SKM-1 (cell line): ENCODE results near the gene SULT1C2.

Experiments used
- DNase-seq: peaks from one replicate; lab custom pipeline; 2025; ENCODE audit not compliant: unreplicated experiment; lab: John Stamatoyannopoulos, UW

SULT1C2 gene

DNA sequence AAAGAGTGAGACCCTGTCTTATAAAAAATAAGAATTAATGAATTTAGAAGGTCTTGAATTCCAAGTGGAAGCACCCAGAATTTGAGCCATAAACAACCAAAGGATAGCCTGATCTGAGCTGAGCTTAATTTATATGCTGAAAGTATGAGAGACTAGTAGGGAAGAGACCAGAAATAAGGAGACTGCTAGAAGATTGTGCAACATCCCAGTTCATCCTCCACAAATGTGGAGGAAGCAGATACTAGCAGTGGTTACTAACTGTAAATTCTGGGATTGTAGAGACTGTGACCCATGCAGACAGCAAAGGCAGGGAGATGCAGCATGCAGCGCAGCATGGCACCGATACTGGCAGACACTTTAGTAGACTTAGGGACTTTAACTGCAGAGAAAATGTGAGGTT lies 1.5 kb upstream of the SULT1C2 start:
- DNase-seq: peak; percentile 6

DNA sequence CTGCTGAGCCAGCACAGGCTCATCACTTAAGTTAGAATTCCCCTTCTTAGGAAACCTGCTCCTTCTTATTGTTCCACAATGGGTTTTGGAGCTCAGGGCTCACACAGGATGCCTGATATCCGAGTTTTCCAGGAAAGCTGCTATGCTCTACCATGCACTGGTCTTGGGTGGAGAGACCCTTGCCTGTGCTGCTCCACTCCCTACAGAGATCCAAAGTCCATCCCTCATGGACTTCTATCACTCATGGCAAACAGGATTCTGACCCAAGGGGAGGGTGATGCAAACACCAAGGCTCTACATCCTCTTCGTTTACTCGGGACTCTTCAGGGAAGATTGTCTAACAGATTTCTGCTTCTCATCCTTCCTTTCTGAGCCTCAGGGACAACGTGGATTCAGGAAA lies 5.2 kb downstream of the SULT1C2 start:
- DNase-seq: no peak

DNA sequence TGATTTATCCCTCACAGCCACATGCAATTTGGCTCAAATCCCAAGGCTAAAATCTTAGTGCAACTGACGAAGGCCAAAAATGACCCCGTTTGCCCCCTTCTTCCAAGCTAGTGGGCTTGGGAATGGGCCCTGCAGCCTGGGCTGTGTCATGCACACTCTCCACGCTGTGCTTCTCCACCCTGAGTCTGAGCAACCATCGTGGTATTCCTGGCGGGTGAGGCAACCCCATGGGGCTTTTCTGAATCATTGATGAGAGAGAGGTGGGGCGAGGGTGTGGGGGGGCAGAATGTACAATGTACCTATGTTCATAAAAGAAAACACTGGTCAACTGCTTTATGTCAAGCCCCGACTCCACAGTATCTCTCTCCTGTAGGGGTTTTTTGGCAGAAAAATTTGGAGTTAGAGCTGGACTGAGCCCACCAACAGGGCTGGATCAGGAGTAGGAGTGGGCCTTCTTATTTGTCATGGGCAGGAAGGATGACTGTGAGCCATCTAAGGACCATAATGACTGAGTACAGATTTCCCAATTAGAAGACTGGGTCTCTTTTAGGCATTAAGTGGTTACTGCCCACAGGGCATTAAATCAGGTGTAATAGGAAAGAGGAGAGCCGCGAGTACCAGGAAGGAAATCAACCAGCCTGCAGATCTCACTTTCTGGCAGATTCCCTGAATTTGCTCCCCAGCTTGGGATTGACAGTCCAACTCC lies 8.9 kb downstream of the SULT1C2 start:
- no peak for DNase-seq

DNA sequence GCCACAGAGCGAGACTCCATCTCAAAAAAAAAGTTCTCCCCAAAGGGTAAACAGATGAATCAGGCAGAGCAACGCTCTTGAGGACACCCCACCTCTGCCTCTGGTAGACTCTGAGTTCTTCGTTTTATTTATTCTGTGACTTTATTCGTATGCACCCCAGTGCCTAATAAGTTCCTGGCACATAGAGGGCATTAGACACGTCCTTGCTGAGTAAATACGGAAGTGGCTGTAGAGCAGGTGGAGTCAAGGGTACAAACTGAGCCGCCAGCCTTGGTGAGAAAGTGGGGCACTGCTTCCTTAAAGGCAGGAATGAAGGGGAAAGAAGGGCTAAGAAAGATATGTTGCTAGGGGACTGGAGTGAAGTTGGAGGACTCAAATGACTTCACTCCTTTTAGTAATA lies 12.9 kb downstream of the SULT1C2 start:
- no peak for DNase-seq

DNA sequence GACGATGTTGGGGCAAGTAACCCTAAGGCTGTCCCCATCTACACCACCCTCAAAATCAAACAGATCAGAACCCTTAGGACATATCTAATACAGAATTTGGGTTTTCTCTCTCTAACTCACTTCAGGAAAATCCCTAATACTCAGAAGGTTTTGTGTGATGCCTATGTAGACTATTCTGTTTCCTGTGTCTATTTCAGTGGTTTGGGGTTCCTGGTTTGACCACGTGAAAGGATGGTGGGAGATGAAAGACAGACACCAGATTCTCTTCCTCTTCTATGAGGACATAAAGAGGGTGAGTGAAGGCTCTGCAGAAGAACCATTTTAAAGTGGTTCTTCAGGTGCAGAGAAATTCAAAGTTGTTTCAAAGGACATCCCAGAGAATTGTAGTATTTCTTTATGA lies 16.3 kb downstream of the SULT1C2 start:
- DNase-seq: no peak

DNA sequence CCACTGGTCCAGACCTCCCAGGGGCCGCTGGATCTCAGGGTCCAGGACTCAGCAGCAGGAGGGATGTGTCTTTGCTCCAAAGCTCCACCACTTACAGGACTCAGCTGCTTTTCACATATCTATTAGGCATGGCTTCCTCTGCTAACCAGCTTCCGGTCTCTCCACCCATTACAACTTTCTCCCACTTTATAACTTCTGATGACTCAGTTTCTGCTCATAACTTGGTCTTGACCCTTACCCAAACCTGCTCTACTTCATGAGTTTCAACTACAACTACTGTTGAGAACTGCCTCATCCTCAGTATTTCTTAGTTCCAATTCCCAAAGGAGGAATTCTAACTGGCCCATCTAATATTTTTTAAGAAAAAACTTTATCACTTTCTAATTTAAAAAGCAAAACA lies 17.2 kb downstream of the SULT1C2 start:
- no peak for DNase-seq

DNA sequence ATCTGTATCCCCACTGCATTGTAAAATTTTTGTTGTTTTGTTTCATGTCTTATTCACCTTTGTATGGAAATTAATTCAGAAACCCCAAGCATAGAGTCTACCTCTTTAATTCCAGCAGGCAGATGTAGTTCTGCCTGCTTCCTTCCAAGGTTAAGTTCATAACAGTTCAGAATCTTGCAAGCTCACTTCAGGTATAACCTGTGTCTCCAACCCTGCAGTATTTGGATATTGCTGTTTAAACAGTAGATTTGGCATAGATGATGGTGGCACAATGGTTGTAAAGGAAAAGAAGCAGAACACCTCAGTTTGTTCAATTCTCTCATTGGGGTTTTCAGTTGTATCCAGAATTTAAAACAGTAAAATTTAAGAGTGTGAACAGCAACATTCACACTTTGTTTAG lies 21.2 kb downstream of the SULT1C2 start:
- DNase-seq: no peak

DNA sequence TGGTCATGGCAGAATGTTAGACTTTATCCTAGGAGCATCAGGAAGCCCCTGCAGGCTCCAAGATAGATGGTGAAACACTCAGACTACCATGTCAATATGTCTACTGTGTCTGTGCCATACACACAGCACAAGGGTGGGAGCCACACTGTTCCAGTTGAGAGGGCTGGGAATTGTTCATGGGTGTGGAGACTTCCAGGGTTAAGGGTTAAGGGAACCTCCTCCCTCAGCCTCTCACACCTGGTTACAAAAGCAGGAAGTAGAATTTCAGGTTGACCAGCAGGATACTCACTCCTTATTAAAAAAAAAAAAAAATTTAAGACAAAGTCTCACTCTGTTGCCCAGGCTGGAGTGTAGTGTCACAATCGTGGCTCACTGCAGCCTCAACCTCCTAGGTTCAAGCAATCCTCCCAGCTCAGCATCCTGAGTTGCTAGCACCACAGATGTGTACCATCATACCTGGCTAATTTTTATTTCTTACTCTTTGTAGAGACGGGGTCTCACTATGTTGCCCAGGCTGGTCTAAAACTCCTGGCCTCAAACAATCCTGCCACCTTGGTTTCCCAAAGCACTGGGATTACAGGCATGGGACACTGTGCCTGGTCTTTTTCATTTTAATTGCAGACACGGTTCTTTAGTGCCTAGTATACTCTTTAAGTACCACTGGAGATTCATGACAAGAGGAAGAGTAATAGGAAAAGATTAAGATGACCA lies 26.0 kb downstream of the SULT1C2 start:
- DNase-seq: no peak

DNA sequence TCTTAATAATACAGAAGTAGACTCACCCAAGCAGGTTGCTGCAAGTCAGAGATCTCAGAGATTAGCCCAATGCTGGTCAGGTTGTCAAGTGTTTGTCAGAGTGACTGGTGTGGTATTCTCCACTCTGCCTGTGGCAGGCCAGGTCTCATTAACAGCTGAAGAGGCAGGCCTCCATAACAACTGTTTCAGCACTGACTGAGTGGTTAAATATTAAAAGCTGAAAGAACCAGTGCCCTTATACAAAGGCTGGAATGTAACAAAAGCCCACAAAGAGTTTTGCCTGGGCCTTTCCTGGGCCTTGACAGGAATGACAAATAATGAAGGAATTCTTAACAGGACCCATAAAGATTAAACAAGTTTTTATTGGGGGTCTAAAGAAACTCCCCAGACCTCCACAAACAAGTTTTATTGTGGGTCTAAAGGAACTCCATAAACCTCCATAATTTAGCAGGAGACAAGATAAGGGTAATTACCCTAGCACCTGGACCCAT lies 26.8 kb downstream of the SULT1C2 start:
- DNase-seq: no peak

DNA sequence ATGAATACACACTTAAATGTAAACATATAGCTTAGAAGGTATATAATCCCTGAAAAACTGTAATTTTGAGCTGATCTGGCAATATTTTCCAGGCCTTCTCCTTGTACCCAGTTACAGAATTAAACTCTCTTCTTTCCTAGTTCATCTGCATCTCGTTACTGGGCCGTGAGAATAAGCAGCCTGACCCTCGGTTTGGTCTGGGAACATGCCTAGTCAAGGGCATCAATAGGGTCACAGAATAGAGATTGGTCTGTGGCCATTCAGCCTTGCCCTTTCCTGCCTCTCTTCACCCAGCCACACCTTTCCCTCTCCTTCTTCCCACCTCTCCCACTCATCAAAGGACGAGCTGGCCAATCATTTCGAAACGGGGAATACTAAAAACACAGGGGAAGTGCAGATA lies 27.3 kb downstream of the SULT1C2 start:
- DNase-seq: no peak

DNA sequence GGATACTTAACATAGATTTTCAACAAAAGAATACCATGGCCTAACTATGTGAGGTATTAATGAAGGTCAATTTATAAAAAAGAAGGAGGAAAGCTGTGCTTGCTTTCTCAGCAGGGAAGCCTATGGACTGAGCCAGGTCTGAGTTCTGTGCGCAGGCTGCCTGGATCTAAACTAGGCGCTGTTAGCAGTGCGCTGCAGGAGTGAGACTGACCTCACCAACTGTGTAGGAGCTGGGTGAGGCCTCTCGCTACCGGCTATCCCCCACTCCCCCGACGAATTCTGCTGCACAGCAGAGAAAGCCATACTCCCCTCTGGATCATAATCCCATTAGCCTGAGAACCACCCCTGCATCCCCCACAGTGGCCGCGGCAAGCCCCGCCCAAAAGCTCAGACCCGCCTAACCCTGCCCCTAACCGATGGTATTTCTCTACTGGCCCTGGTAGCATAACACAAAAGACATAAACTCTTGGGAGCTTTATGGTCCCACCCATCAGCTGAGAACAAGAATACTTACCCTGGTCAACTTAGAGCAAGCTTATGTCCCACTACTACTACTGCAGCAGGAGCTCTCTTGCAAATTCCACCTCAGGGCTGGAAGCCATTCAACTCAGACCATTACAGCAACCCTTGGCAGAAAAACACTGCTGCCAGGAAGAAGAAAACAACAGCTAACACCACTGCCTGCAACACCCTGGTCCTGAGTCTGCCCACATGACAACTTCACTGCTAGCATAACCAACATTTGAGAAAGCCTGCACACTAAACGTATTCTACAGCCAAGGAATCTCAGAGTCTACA lies 28.0 kb downstream of the SULT1C2 start:
- DNase-seq: no peak

DNA sequence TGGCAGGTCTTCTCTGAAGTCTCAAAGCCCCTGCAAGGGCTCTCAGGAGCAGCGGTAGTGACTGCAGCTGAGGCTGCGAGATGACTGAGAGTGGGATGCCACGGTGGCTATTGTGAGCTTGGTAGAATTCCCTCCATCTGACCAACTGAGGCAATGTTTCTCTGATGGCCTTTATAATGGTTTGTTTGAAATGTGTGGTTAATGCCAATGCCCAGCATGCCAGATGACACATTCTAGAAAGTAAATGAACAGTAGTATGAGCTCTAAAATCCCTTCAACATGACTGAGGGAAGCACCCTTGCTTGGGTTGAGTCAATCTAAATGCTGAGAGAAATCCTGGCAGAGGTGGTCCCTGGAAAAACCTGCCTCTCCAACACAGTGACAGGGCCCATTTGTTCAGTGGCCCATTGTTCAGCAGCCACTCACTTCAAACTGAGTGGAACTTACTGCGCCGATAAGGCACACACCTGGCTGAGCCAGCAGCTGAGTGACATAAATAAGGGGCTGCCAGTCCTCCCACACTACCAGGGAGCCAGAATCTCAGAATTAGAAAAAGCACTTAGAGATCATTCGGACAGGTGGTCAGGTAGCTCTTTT lies 31.7 kb downstream of the SULT1C2 start:
- DNase-seq: no peak

DNA sequence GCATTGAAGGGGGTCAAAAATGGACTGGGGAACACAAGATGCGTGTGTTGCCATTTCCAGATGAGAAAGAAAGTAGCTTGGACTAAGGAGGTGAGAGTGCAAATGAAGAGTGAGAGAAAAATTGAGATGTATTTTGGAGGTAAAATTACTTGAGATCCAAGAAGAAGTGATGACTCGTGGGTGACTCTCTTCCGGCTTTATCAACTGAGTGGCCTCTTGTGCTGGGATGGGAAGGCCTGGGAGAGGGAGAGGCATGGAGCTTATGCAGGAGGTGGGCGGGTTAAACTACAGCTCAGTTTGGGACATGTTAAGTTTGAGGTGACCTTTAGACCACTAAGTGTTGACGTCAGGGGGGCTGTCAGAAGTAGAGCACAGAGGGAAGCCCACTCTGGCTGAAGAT lies 34.9 kb downstream of the SULT1C2 start:
- no peak for DNase-seq

DNA sequence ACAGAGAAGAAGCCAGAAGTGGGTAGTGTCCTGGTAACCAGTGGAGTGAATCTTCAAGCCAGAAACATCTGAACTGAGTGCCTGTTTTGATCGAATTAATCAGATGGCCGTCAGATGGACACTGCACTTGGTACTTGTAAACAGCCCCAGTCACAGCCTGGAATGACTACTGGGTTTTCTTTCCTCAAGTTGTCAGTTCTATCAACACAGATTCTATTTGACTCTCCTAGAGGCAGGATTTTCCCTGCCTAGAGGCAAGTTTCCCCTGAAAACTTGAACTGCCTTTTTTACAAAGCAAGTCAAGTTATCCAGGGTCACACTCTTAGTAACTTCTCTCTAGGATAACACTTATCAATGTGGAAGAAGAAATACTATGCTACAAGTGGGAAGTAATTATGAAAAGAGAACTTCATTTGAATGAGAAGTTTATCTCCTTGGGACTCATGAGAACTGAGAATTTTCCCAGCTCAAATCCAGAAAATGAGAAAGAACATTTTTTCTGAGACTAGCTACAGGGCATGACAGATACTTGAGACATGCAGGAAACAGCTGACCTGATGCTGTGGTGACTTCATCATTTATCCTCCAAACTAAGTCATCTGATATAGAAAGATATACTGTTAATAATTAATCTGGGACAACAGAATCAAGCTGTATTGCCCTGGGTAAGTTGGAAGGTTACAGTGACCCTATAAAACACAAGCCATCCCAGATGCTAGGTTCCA lies 36.0 kb downstream of the SULT1C2 start:
- no peak for DNase-seq

DNA sequence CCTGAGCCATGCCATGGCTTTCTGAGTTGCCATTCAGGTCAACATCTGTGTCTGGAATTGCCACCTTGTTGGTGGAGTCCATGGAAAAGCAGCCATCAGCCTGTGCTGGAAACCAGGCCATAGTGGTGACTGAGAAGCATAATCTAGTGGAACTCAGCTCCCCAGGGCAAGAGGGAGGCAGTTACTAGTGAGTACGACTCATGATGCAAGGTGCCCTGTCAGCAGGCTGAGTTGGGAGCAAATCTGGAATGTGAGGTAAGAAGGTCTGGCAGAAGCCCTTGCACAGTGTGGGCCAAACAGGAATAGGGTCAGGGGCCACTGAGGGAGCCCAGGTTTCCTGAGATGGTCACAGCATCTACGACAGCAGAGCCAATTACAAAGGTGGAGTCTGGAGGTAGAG lies 37.1 kb downstream of the SULT1C2 start:
- no peak for DNase-seq

DNA sequence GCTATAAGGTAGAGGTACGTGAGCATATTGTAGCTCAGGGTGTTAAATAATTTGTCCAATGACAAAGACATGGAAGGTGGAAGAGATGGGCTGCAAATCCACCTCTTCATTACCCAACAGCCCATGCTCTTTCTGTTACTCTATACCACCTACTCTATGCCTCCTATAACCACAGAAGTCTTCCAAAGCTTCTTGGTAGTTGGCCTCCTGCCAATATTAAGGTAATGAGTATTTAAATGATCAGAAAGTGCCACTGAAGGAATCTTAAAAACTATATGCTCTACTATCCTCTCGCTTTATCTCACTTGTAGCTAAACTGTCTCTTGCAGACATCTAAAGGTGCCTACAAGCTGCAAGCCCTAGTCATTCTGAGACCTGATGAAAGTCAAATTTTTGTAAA lies 41.1 kb downstream of the SULT1C2 start:
- no peak for DNase-seq

DNA sequence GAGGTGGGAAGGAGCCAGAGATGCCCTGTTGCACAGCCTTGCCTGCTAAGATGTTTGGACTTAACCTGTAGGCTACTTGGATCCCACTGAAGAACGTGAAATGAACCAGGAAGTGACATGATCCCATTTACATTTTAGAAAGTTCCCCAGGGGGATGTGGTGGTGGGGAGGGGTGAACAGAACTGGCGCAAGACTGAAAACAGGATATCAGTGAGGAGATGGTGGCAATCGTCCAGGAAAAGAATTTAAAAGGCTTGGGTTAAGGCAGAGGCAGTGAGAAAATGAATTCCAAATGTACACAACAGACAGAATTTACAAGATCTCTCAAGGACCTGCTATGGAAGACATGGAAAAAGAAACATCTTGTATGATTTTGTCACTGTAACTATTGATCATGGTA lies 42.3 kb downstream of the SULT1C2 start:
- DNase-seq: no peak

DNA sequence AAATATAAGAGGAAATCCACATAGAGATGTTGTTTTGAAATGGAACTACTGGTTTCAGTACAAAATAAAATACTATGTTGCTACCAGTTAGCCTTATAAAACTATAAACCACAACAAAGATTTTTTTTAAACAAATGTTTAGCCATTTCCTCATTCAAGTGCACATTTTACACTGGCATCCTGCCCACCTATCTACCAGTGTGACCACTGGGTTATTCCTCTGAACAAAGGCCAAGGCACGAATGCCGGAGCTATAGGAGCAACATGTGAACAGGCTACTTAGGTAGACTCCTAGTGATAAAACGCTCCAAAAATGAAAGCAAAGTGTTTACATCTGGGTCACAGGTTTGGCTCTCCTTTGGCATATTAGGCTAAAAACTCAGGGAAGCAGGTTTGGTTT lies 57.3 kb downstream of the SULT1C2 start:
- DNase-seq: no peak

DNA sequence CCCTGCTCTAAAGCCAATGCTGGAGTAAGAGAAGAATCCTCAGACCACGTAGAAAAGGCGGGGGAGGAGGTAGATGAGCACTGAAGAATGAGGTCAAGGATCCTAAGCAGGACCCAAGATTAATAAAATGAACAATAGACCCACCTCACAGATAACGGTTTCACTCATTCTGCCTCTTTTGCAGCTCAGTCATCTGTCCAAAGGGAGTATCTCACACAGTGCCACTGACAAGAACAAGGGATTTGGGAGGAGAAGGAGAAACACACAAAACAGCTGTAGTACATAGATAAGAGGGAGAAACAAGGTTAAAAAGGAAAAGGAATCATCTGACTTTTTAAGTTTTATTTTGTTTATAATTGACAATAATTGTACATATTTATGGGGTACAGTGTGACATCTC lies 58.1 kb downstream of the SULT1C2 start:
- no peak for DNase-seq

DNA sequence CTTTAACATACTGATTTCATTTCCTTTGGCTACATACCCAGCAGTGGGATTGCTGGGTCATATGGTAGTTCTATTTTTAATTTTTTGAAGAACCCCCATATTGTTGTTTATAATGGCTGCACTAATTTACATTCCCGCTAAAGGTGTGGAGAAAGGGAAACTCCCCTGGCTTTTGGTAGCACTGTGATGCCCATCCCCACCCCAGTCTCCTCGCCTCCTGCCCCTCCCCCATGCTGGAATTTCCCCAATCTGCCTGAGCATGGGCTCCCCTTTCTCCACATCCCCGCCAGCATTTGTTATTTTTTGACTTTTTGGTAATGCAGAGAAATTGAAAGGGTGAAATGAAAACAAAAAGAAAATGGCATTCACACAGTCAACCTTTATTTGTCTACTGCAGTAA lies 59.1 kb downstream of the SULT1C2 start:
- no peak for DNase-seq
